ENCODE data around the gene RALGAPA2. TPM values are rescaled to one million over a fixed set of nuclear protein-coding genes. Genes with fewer than 3 reads are reported as not detected.

The RALGAPA2 gene
- total RNA-seq, 1 experiment from 2014 or later: 13.4 TPM

DNA sequence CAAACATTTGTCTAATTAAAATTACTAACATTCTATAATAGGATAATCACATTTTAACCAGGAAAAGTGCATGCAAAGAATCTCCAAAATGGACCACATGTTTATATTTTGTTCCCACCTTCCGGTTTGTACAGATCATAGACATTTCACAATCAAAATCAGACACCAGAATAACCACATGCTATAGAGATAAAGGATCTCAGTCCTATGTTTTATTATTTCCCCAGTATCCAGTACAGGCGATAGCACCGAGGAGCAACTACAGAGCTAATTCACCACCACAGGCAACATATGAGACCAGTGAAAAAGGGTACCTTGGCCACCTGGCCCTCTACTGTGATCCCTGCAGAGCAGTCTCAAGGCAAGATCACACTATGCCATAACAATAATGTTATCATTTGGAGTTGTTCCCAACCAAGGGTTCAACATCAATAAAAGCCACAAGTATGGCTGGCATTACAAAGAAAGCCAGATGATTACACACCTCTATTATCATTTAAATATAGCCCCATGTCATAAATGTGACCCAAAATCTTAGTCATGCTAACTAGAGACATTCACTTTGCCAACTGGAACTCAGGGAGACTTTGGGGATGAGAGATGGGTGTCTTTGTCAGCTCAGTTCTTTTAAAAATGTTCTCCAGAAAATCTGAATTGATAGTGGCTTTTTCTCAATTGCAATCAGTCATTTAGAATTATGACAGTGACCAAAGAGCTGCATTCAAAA lies 46.7 kb downstream of the RALGAPA2 start:
- no peak for ATAC-seq
- H3K27ac ChIP-seq (ENCODE audit: low read length): no peak overlapping the region
- CTCF ChIA-PET: no interaction called here

More for the DNA sequence above, 46.7 kb downstream of the RALGAPA2 start:
- no peaks in the 10 kb centered on the region for H3K9me3 ChIP-seq (ENCODE audit: control insufficient read depth, insufficient read depth, low read depth, low read length)
- no TSS peak for BruUV-seq (replicated peaks)
- in situ Hi-C loops (cut with HindIII; ENCODE audit: low pct_unique_long_range_greater_than_20kb, low sequenced_read_pairs): no loop called here
- POLR2A ChIA-PET: no interaction called here
- intact Hi-C loops (cut with micrococcal nuclease; ENCODE audit: unreplicated experiment): loop anchor here (1.0 kb wide), 1 partner anchor 160 kb away; no protein-coding TSS in a partner anchor
- DNase-seq (ENCODE audit: low read depth, low spot score): no peak
- no peak overlapping the region for H3K4me3 ChIP-seq (ENCODE audit: low read depth in 2 of 2, low read length in 2 of 2)
- H3K4me1 ChIP-seq (ENCODE audit: control insufficient read depth, insufficient read depth, low read length): no peaks in the 10 kb centered on the region
- no peaks in the 10 kb centered on the region for H3K36me3 ChIP-seq (ENCODE audit: control insufficient read depth, insufficient read depth, low read length)
- no peak for TF ChIP-seq REST (IDR thresholded peaks at IDR 0.05; ENCODE audit: insufficient read depth in 1 of 2, low read depth in 2 of 2, low read length in 1 of 2)
- no peak for TF ChIP-seq SIN3A (IDR thresholded peaks at IDR 0.05; ENCODE audit: borderline replicate concordance, insufficient read depth, low read depth, low read length)
- no peak for TF ChIP-seq POLR2AphosphoS5 (IDR thresholded peaks at IDR 0.05; ENCODE audit: low read depth, low read length)
- no peak for TF ChIP-seq CTCF (IDR thresholded peaks at IDR 0.05)
- TF ChIP-seq TCF7L2 (IDR thresholded peaks at IDR 0.05; ENCODE audit: low read depth, low read length): no peak
- H3K27me3 ChIP-seq (ENCODE audit: control insufficient read depth, insufficient read depth, low read length): no peaks in the 10 kb centered on the region

Data from Panc1 (cell line).